ENCODE results near the gene C11orf68. TPM values are rescaled to one million over a fixed set of nuclear protein-coding genes. Genes with fewer than 3 reads are reported as not detected.

The C11orf68 gene
- total and polyA plus RNA-seq, 9 of the 15 experiments (the other 6 are each of a cell fraction or from before 2014, with no cell fraction given) = 3.6 to 35.9 (median 12.8) TPM

- TF ChIP-seq DEAF1 (CRISPR knock-in tag; IDR thresholded peaks at IDR 0.05) (0 out of 2 replicates have a peak, but pooled peaks have one; percentile 30), RUNX1 (IDR thresholded peaks at IDR 0.05; ENCODE audit: low read depth) (peak; percentile 84; the same call in 1 of the 2 replicates), ZBTB8A (IDR thresholded peaks at IDR 0.05; ENCODE audit: partially characterized antibody) (no peak), GABPB1 (CRISPR knock-in tag; IDR thresholded peaks at IDR 0.05) (peak; percentile 85), L3MBTL2 (IDR thresholded peaks at IDR 0.05) (peak; percentile 70), MXI1 (IDR thresholded peaks at IDR 0.05; ENCODE audit: low read depth, low read length) (0 out of 2 replicates have a peak, but pooled peaks have one; percentile 36), EP300 (IDR thresholded peaks at IDR 0.05; ENCODE audit: low read length) (peak; percentile 59), ZNF431 (CRISPR knock-in tag; IDR thresholded peaks at IDR 0.05) (peak; percentile 74), E2F8 (IDR thresholded peaks at IDR 0.05; ENCODE audit: low read depth, partially characterized antibody) (peak; percentile 46), ILF3 (IDR thresholded peaks at IDR 0.05; ENCODE audit: borderline replicate concordance) (peak; percentile 81; the same call in 1 of the 2 replicates), HNRNPLL (IDR thresholded peaks at IDR 0.05; ENCODE audit: low read depth, low read length, poor library complexity, severe bottlenecking) (peak; percentile 53), RAD21 (CRISPR knock-in tag; conservative IDR thresholded peaks at IDR 0.05 in 1 of 2, IDR thresholded peaks at IDR 0.05 in 1 of 2) (peak; percentile 47 to 57), ZBTB9 (CRISPR knock-in tag; IDR thresholded peaks at IDR 0.05) (peak; percentile 48; the same call in 1 of the 2 replicates), TRIM24 (IDR thresholded peaks at IDR 0.05) (peak in 1 of 2 experiments; percentile 66; a peak in 2 of 4 replicates), PHF20 (IDR thresholded peaks at IDR 0.05; ENCODE audit: partially characterized antibody) (peak; percentile 46), MBD2 (IDR thresholded peaks at IDR 0.05; ENCODE audit: borderline replicate concordance, low read depth) (peak; percentile 42), ARHGAP35 (IDR thresholded peaks at IDR 0.05; ENCODE audit: partially characterized antibody) (no peak), HDAC6 (IDR thresholded peaks at IDR 0.05; ENCODE audit: low read depth, low read length) (no peak), TFAP4 (CRISPR knock-in tag; IDR thresholded peaks at IDR 0.05; ENCODE audit: borderline replicate concordance) (peak; percentile 80), GATAD2B (IDR thresholded peaks at IDR 0.05; ENCODE audit: borderline replicate concordance) (peak; percentile 99), NUFIP1 (IDR thresholded peaks at IDR 0.05; ENCODE audit: partially characterized antibody) (no peak), NR3C1 (CRISPR knock-in tag; IDR thresholded peaks at IDR 0.05) (peak; percentile 68; the same call in 1 of the 2 replicates)
Measured at GRCh38 chr11:65919141-65919572, 295 bp upstream of the C11orf68 start, which contains the start of gene DRAP1 (continued).
